ENCODE results near the gene SRPK3. TPM values are rescaled to one million over a fixed set of nuclear protein-coding genes. Genes with fewer than 3 reads are reported as not detected.

SRPK3 gene
- total and polyA plus RNA-seq, 2 donors (not counting 1 experiment from before 2014, with no cell fraction given): not detected

DNA sequence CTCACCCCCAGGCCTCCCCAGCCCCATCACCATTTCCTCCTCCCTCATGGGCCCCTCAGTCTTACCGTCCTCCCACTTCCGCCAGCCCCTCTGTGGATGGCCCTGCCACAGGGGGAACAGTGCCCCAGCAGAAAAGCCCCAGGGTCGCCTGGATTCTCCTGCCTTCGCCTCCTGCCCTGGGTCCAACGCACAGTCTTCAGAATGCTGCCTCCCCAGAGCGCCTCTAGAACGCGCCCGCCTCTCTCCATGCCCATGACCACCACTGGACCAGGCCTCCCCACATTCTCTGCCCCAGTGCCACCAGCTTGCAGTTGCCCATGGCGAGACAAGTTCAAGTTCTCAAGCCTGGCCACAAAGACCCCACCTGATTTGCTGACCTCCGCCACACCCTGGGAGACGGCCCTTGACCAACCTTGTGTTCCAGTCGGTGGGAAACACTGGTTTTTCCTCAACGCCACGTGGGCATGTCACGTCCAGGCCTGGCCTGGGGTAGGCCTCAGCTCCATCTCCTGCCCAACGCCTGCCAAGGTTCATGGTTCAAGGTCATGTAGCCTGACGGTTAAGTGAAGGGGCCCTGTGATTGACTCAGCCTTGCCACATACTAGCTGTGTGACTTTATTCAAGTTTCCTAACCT lies 17.4 kb upstream of the SRPK3 start:
- Histone ChIP-seq H4K20me1 (ENCODE audit: control insufficient read depth, insufficient read depth, low read length, poor library complexity, severe bottlenecking) (no peaks in the 10 kb centered on the region), H3K4me1 (ENCODE audit: control insufficient read depth in 2 of 2, insufficient read depth in 2 of 2, low read length in 2 of 2) (peaks cover 0 to 25% of the 10 kb centered on the region in 2 donors), H3K4me2 (replicated peaks; ENCODE audit: low read depth, low read length, poor library complexity, severe bottlenecking) (no peak overlapping the region), H3K4me3 (ENCODE audit: control extremely low read depth in 1 of 5, extremely low read depth in 1 of 5, insufficient read depth in 1 of 5, low read depth in 2 of 5, low read length in 4 of 5) (no peak overlapping the region), H3K9ac (ENCODE audit: low read length) (no peak overlapping the region), H2AFZ (ENCODE audit: insufficient read depth, low read depth, low read length, poor library complexity, severe bottlenecking) (no peak overlapping the region), H3K27me3 (replicated peaks in 1 of 4; ENCODE audit: control extremely low read depth in 1 of 4, control insufficient read depth in 3 of 4, insufficient read depth in 4 of 4, low read length in 3 of 4) (no peaks in the 10 kb centered on the region), H3K9me3 (ENCODE audit: control extremely low read depth in 1 of 3, control insufficient read depth in 2 of 3, insufficient read depth in 1 of 3, low read length in 2 of 3) (no peaks in the 10 kb centered on the region), H3K79me2 (ENCODE audit: control insufficient read depth, insufficient read depth, low read length) (no peaks in the 10 kb centered on the region), H3K36me3 (replicated peaks in 1 of 2; ENCODE audit: control extremely low read depth in 1 of 2, control insufficient read depth in 1 of 2, extremely low read depth in 1 of 2, insufficient read depth in 2 of 2, low read length in 1 of 2) (no peaks in the 10 kb centered on the region), H3K27ac (ENCODE audit: low read length in 2 of 2) (no peak overlapping the region)
- ChIA-PET CTCF (interaction anchor here (1.0 to 3.9 kb wide), 7 partner anchors 37 to 189 kb away, joined by 3 to 35 read pairs (median 7); no protein-coding TSS in a partner anchor), POLR2A (no interaction called here)
- Mint-ChIP-seq H3K4me3 (no peak overlapping the region), H3K4me1 (peaks cover 18% of the 10 kb centered on the region), H3K27ac (peak overlapping the region; percentile 53), H3K9me3 (ENCODE audit: insufficient read depth) (no peaks in the 10 kb centered on the region), H3K27me3 (no peaks in the 10 kb centered on the region)
- intact Hi-C loops (cut with micrococcal nuclease): no loop called here
- DNase-seq (no peak), ATAC-seq (ENCODE audit: low read depth) (peak; percentile 8)
- TF ChIP-seq, protein P1, sequence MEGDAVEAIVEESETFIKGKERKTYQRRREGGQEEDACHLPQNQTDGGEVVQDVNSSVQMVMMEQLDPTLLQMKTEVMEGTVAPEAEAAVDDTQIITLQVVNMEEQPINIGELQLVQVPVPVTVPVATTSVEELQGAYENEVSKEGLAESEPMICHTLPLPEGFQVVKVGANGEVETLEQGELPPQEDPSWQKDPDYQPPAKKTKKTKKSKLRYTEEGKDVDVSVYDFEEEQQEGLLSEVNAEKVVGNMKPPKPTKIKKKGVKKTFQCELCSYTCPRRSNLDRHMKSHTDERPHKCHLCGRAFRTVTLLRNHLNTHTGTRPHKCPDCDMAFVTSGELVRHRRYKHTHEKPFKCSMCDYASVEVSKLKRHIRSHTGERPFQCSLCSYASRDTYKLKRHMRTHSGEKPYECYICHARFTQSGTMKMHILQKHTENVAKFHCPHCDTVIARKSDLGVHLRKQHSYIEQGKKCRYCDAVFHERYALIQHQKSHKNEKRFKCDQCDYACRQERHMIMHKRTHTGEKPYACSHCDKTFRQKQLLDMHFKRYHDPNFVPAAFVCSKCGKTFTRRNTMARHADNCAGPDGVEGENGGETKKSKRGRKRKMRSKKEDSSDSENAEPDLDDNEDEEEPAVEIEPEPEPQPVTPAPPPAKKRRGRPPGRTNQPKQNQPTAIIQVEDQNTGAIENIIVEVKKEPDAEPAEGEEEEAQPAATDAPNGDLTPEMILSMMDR (IDR thresholded peaks at IDR 0.05): no peak
- no peak for TF ChIP-seq EZH2 (IDR thresholded peaks at IDR 0.05; ENCODE audit: borderline replicate concordance, insufficient read depth, low read depth, low read length, poor library complexity, severe bottlenecking)
- WGBS (ENCODE audit: insufficient coverage): 79% methylated on average over 8 of the region's 18 CpGs

DNA sequence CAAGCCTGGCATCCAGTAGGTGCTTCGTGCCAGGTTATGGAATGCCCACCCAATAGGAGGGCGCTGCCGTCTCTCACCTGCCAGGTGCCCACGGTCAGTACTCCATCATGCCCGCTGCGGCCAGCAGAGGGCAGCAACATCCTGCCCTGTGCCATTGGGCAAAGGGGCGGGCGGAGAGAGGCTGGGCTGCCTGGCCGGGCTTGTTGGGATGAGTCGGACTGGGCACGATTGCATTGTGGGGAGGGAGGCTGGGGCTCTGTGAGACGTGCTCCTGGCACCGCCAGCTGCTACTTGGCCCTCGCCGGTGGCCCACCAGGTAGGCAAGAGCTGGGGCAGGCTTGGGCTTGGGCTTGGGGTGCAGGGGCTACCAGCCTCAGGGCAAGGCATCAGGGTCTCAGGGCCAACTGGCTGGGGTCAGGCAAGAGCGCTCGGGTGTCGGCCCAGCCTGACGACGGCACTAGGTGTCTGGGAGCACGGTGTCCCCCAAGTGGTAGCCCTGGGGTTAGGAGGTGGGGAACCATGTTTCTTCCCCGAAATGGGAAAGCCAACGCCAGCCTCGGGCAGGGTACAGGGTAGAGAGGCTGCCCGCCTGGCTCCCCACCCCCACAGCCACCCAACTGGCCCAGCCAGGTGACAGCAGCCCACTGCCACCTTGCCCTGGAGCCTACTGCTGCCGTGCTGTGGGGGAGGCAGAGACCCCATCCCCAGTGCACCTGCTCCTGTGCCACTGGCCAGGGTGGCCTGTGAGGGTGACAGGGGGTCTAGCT lies 16.7 kb upstream of the SRPK3 start, which contains the start of gene PLXNB3:
PLXNB3 (plus strand) TSS at position 261 of the 767 bp plus-strand sequence. CDS start 1,287 bp downstream, outside the sequence.
- Histone ChIP-seq H3K9me3 (ENCODE audit: control extremely low read depth in 1 of 3, control insufficient read depth in 2 of 3, insufficient read depth in 1 of 3, low read length in 2 of 3) (no peaks in the 10 kb centered on the region), H3K4me3 (ENCODE audit: control extremely low read depth in 1 of 5, extremely low read depth in 1 of 5, insufficient read depth in 1 of 5, low read depth in 2 of 5, low read length in 4 of 5) (no peak within 1 kb of the TSS), H3K27me3 (replicated peaks in 1 of 4; ENCODE audit: control extremely low read depth in 1 of 4, control insufficient read depth in 3 of 4, insufficient read depth in 4 of 4, low read length in 3 of 4) (no peaks in the 10 kb centered on the region), H3K36me3 (replicated peaks in 1 of 2; ENCODE audit: control extremely low read depth in 1 of 2, control insufficient read depth in 1 of 2, extremely low read depth in 1 of 2, insufficient read depth in 2 of 2, low read length in 1 of 2) (no peaks in the 10 kb centered on the region), H4K20me1 (ENCODE audit: control insufficient read depth, insufficient read depth, low read length, poor library complexity, severe bottlenecking) (no peaks in the 10 kb centered on the region), H3K4me1 (ENCODE audit: control insufficient read depth in 2 of 2, insufficient read depth in 2 of 2, low read length in 2 of 2) (peaks cover 0 to 18% of the 10 kb centered on the region in 2 donors), H3K9ac (ENCODE audit: low read length) (no peak within 1 kb of the TSS), H3K79me2 (ENCODE audit: control insufficient read depth, insufficient read depth, low read length) (no peaks in the 10 kb centered on the region), H3K4me2 (replicated peaks; ENCODE audit: low read depth, low read length, poor library complexity, severe bottlenecking) (peak within 1 kb of the TSS; percentile 45), H2AFZ (ENCODE audit: insufficient read depth, low read depth, low read length, poor library complexity, severe bottlenecking) (no peak within 1 kb of the TSS), H3K27ac (ENCODE audit: low read length in 2 of 2) (no peak within 1 kb of the TSS)
- TF ChIP-seq, protein P1 (IDR thresholded peaks at IDR 0.05): peak; percentile 75
- no peak for TF ChIP-seq EZH2 (IDR thresholded peaks at IDR 0.05; ENCODE audit: borderline replicate concordance, insufficient read depth, low read depth, low read length, poor library complexity, severe bottlenecking)
- Mint-ChIP-seq H3K27ac (peak within 1 kb of the TSS; percentile 53), H3K4me1 (peaks cover 14% of the 10 kb centered on the region), H3K27me3 (no peaks in the 10 kb centered on the region), H3K9me3 (ENCODE audit: insufficient read depth) (no peaks in the 10 kb centered on the region), H3K4me3 (no peak within 1 kb of the TSS)
- CTCF ChIA-PET: interaction anchor here (1.0 to 3.9 kb wide), 7 partner anchors 37 to 188 kb away, joined by 3 to 35 read pairs (median 7); no protein-coding TSS in a partner anchor
- intact Hi-C loops (cut with micrococcal nuclease): no loop called here
- POLR2A ChIA-PET: no interaction called here
- DNase-seq: peak; percentile 76
- WGBS (ENCODE audit: insufficient coverage): 30% methylated on average over 14 of the region's 26 CpGs
- ATAC-seq (ENCODE audit: low read depth): peak; percentile 80

Measured in B cell (primary cell).